GM13976 (cell line): Measurements from ENCODE around the gene EHHADH.
"Not testable (repeated sequence)": the region's sequence is repeated elsewhere in the genome, so short reads cannot be mapped to it uniquely, and the experiment has no call there.

ENCODE experiments used
- DNase-seq: peaks from one replicate; pipeline ENCODE4 v3.0.0; 2012; ENCODE audit warnings: low spot score
- in situ Hi-C: fragments of 300-500 bp; cut with MboI; formaldehyde crosslinking; loops from one replicate; pipeline ENCODE4 v1.12.0; 2022; ENCODE audit warnings: low sequenced_read_pairs, mixed read lengths, inconsistent platforms; ENCODE audit not compliant: unreplicated experiment
- TF ChIP-seq, protein P1 (sequence below): IDR thresholded peaks from 2 replicates; pipeline ENCODE4 v1.5.1; 2012; ENCODE audit warnings: borderline replicate concordance, mild to moderate bottlenecking; ENCODE audit not compliant: insufficient read depth; ENCODE audit errors: extremely low read depth, missing control alignments, control extremely low read depth

EHHADH gene

DNA sequence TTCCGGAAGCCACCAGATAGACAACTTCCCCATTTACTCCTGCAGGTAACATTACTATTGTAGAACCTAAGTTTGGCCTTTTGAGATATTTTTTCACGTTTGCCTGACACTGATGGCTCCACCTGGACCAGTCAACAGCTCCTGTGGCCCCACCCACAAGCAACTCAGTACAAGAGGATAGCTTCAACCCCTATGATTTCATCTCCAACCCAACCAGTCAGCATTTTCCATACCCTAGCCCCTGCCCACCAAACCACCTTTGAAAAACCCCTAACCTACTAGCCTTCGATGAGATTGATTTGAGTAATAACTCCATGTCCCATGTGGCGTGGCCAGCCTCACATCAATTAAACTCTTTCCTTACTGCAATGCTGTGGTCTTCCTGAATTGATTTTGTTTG, 950 bp upstream of the EHHADH start:
- in situ Hi-C loops: no loop called here
- TF ChIP-seq, protein P1, sequence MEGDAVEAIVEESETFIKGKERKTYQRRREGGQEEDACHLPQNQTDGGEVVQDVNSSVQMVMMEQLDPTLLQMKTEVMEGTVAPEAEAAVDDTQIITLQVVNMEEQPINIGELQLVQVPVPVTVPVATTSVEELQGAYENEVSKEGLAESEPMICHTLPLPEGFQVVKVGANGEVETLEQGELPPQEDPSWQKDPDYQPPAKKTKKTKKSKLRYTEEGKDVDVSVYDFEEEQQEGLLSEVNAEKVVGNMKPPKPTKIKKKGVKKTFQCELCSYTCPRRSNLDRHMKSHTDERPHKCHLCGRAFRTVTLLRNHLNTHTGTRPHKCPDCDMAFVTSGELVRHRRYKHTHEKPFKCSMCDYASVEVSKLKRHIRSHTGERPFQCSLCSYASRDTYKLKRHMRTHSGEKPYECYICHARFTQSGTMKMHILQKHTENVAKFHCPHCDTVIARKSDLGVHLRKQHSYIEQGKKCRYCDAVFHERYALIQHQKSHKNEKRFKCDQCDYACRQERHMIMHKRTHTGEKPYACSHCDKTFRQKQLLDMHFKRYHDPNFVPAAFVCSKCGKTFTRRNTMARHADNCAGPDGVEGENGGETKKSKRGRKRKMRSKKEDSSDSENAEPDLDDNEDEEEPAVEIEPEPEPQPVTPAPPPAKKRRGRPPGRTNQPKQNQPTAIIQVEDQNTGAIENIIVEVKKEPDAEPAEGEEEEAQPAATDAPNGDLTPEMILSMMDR: no peak
- no peak for DNase-seq

DNA sequence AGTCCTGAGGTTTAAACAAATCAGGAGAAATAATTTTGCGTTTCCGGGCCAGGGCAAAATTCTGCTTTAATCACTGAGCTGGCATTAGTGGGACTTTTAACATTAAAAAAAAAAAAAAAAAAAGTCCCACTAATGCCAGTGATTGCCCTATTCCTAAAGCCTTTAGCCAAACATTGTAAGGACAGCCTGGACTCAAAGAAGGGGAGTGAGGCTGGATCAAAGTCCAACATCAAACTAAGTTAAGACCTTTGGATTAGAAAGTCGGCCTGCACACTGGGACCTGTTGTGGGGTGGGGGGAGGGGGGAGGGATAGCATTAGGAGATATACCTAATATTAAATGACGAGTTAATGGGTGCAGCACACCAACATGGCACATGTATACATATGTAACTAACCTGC, 716 bp downstream of the EHHADH start:
- DNase-seq, in situ Hi-C loops: not testable (repeated sequence)

DNA sequence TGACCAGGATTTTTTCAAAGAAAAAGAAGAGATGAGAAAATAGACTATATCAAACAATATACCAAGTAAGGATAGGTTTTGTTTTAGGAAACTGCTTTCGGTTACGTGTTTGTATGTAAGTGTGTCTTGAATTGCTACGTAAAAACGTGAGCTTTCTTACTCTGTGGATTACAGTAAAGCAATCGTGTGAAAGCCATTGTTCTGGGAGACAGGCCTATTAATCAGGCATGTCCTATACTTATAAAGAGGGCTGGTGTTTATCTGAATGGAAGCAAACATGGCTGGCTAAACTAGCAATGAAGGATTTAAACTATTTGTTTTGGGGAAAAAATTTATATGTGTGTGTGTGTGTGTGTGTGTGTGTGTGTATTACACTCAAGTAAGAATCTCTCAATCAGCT, 2.6 kb downstream of the EHHADH start:
- DNase-seq: no peak
- in situ Hi-C loops: no loop called here
- TF ChIP-seq, protein P1: no peak

DNA sequence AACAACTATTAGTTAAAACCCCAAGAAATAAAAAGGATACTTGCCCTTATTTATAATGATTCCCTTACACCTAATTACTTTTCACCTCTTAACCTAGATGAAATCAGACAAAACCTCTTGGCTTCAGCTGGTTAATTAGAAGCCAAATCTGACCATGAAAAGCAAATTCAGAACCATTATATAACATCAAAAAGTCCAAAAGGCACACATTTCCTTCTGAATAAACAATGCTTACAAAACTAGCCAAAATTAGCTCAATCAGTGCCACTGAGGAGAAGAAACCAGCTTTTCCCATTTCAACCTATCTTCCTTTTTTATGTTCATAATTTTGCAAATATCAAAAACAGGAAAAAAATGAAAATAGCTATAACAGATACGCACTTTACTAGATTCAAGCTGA, 3.2 kb downstream of the EHHADH start:
- in situ Hi-C loops: no loop called here
- TF ChIP-seq, protein P1: no peak
- no peak for DNase-seq

DNA sequence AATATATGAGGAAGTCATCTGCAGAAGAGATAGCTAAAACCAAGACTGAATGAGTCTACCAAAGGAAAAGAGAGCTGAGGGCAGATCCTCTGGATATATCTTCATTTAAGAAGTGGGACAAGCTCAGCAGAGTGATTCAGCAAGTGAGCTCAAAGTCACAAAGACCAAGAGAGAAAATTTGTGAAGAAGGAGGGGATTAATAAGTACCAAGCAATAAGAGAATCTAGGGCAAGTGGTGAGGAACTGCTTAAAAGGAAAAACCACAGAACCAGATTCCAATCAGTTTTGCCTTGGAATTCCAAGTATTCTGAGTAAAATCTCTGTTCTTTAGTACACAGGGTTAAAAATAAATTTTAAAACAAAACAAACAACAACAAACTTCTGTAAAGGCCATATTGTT, 3.6 kb downstream of the EHHADH start:
- in situ Hi-C loops: no loop called here
- TF ChIP-seq, protein P1: no peak
- no peak for DNase-seq

DNA sequence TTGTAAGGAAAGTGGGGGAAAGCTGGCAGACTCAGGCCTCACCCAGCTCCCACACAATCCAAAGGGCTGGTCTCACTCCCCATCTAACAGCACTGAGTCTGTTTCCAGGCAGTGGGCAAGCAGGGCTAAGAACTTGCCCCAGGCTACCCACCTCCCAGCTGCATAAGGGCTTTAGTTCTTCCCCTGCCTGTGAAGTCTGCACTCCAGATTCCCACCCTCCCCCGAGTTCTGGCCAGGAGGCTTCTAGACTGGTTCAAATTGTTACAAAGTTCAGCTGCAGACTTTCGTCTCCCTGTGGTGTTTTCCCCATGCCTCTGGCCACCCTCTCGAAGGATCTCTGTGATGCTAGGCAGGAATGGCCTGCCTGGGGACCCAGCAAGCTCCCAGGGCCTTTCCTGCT, 11.2 kb downstream of the EHHADH start:
- DNase-seq: no peak
- TF ChIP-seq, protein P1: no peak
- in situ Hi-C loops: no loop called here

DNA sequence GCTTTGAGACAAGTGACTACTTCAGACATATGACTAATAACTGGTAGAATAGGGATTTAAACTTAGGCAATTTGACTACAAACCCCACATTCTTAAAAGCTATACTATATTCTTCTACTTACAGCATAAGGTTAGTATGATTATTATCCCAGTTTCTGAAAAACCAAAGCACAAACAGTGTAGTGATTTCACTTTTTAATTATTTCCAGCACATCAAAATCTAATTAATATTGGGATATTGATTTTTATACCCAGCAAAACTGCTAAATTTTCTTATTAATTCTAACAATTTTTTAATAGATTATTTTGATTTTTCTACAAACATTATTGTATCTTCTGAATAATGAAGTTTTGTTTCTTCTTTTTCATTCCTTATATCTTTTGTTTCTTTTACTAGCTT, 16.9 kb downstream of the EHHADH start:
- in situ Hi-C loops: no loop called here

More for the DNA sequence above, 16.9 kb downstream of the EHHADH start:
- DNase-seq: no peak
- TF ChIP-seq, protein P1: no peak
